GM19193 (cell line): Measurements from ENCODE around the gene CCDC127.

Experiments
- POLR2A ChIP-seq: IDR thresholded peaks from 4 replicates; pipeline ENCODE4 v1.6.1; 2011; ENCODE audit not compliant: insufficient read depth, insufficient read length; ENCODE audit errors: extremely low read depth

CCDC127 gene

GRCh38 chr5:174876-175465, 43.0 kb downstream of the CCDC127 start:
- no peak for TF ChIP-seq POLR2A

- no peak for TF ChIP-seq POLR2A
These were observed 43.7 kb downstream of the CCDC127 start for GRCh38 chr5:174291-174600.

- TF ChIP-seq POLR2A, result no peak
These were observed 44.3 kb downstream of the CCDC127 start for GRCh38 chr5:173392-174290.

GRCh38 chr5:172841-173251, 45.1 kb downstream of the CCDC127 start:
- TF ChIP-seq POLR2A, result no peak

- TF ChIP-seq POLR2A, result no peak
These were observed 45.5 kb downstream of the CCDC127 start for GRCh38 chr5:172421-172820.

GRCh38 chr5:171801-172331, 46.1 kb downstream of the CCDC127 start:
- TF ChIP-seq POLR2A, result no peak

- no peak for TF ChIP-seq POLR2A
These were observed 46.8 kb downstream of the CCDC127 start for GRCh38 chr5:170971-171800.

- TF ChIP-seq POLR2A, result no peak
These were observed 48.2 kb downstream of the CCDC127 start for GRCh38 chr5:169728-170094.

GRCh38 chr5:169071-169727, 48.8 kb downstream of the CCDC127 start:
- TF ChIP-seq POLR2A, result no peak

GRCh38 chr5:167982-168660, 49.8 kb downstream of the CCDC127 start:
- no peak for TF ChIP-seq POLR2A

GRCh38 chr5:167511-167910, 50.4 kb downstream of the CCDC127 start:
- no peak for TF ChIP-seq POLR2A

GRCh38 chr5:166441-167372, 51.2 kb downstream of the CCDC127 start:
- TF ChIP-seq POLR2A, result no peak

GRCh38 chr5:164244-164643, 53.7 kb downstream of the CCDC127 start:
- TF ChIP-seq POLR2A, result no peak

- no peak for TF ChIP-seq POLR2A
These were observed 54.1 kb downstream of the CCDC127 start for GRCh38 chr5:163841-164240.

GRCh38 chr5:163338-163620, 54.7 kb downstream of the CCDC127 start:
- no peak for TF ChIP-seq POLR2A
